ENCODE data around the gene FAM131B. TPM values are rescaled to one million over a fixed set of nuclear protein-coding genes. Genes with fewer than 3 reads are reported as not detected.
A peak's percentile ranks its signal among the peaks of the same experiment; 100 is the strongest.

The FAM131B gene
- total and polyA plus RNA-seq, 9 of the 15 experiments (the other 6 are each of a cell fraction or from before 2014, with no cell fraction given): 0.03 to 0.04 TPM; not detected in 7

DNA sequence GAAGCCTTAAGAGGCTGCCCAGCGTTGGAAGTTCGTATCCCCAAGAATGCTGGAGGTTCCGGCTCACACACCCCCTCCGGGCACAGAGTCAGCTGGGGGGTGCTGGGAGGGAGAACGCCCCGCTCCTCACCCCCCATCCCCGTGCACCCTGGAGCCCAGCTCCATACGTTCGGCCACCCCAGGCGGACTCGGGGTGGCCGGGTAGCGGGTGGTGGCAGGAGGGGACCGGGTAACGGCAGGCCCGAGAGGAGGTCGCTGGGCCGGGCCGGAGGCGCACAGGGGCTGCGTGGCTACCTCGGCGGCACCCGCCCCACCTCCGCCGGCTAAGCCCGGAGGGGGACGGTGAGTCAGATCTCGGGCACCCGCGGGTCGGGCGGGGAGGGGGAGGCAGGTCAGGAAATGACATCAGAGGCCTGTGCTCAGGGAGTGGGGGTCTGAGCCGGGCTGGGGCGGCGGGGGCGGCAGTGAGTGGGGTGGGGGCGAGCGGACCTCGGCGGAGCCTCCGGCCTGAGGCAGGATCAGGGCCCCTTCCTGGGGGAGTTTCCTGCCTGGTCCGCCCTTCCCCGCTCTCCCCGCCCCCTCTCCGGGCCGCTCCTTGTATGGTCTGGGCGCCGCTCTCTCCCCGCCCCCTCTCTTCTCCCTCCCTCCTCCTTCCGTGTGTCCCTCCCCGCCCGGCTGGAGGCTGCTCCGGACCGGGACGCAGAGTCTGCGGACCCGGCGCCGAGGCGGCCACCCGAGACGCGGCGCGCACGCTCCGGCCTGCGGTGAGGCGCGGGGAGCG is 18.3 kb upstream of the FAM131B start, which contains the start of gene ZYX (continued):
- TF ChIP-seq ZMIZ1 (IDR thresholded peaks at IDR 0.05; ENCODE audit: low read depth in 2 of 2, low read length in 2 of 2) (0 out of 4 replicates have a peak, but pooled peaks of 1 of the 2 experiments have one; percentile 43), E2F8 (IDR thresholded peaks at IDR 0.05; ENCODE audit: low read depth, partially characterized antibody) (no peak), ZNF561 (CRISPR knock-in tag; conservative IDR thresholded peaks at IDR 0.05) (no peak), GTF2A2 (tag; IDR thresholded peaks at IDR 0.05) (no peak), PTBP1 (IDR thresholded peaks at IDR 0.05; ENCODE audit: low read depth, low read length) (no peak), ASH1L (IDR thresholded peaks at IDR 0.05; ENCODE audit: borderline replicate concordance, low read depth, partially characterized antibody) (no peak), SNIP1 (IDR thresholded peaks at IDR 0.05; ENCODE audit: low read depth) (no peak), TEAD2 (tag; IDR thresholded peaks at IDR 0.05) (no peak), FOXP1 (CRISPR knock-in tag; IDR thresholded peaks at IDR 0.05) (peak; percentile 75), ZKSCAN8 (CRISPR knock-in tag; IDR thresholded peaks at IDR 0.05) (no peak), FOXM1 (IDR thresholded peaks at IDR 0.05; ENCODE audit: low read depth) (no peak), FOXM1 (CRISPR knock-in tag; IDR thresholded peaks at IDR 0.05; ENCODE audit: low read depth) (0 out of 2 replicates have a peak, but pooled peaks have one; percentile 65)
- TF ChIP-seq, protein P1, sequence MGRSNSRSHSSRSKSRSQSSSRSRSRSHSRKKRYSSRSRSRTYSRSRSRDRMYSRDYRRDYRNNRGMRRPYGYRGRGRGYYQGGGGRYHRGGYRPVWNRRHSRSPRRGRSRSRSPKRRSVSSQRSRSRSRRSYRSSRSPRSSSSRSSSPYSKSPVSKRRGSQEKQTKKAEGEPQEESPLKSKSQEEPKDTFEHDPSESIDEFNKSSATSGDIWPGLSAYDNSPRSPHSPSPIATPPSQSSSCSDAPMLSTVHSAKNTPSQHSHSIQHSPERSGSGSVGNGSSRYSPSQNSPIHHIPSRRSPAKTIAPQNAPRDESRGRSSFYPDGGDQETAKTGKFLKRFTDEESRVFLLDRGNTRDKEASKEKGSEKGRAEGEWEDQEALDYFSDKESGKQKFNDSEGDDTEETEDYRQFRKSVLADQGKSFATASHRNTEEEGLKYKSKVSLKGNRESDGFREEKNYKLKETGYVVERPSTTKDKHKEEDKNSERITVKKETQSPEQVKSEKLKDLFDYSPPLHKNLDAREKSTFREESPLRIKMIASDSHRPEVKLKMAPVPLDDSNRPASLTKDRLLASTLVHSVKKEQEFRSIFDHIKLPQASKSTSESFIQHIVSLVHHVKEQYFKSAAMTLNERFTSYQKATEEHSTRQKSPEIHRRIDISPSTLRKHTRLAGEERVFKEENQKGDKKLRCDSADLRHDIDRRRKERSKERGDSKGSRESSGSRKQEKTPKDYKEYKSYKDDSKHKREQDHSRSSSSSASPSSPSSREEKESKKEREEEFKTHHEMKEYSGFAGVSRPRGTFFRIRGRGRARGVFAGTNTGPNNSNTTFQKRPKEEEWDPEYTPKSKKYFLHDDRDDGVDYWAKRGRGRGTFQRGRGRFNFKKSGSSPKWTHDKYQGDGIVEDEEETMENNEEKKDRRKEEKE (IDR thresholded peaks at IDR 0.05; ENCODE audit: borderline replicate concordance in 1 of 2, control insufficient read depth in 1 of 2, low read depth in 2 of 2, low read length in 1 of 2): 0 out of 4 replicates have a peak, but pooled peaks of 1 of the 2 experiments have one; percentile 68
- TF ChIP-seq, protein P2, sequence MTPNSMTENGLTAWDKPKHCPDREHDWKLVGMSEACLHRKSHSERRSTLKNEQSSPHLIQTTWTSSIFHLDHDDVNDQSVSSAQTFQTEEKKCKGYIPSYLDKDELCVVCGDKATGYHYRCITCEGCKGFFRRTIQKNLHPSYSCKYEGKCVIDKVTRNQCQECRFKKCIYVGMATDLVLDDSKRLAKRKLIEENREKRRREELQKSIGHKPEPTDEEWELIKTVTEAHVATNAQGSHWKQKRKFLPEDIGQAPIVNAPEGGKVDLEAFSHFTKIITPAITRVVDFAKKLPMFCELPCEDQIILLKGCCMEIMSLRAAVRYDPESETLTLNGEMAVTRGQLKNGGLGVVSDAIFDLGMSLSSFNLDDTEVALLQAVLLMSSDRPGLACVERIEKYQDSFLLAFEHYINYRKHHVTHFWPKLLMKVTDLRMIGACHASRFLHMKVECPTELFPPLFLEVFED (CRISPR knock-in tag; conservative IDR thresholded peaks at IDR 0.05): 0 out of 2 replicates have a peak, but pooled peaks have one; percentile 3
